Measurements from ENCODE around the gene SLC13A1.

GRCh38 chr7:123201901-123202300 lies 2.1 kb upstream of the SLC13A1 start:
- no peak for TF ChIP-seq CTCF (IDR thresholded peaks at IDR 0.05)
- TF ChIP-seq EP300 (IDR thresholded peaks at IDR 0.05): no peak
